H1 (cell line): Measurements from ENCODE around the gene RAMP3.

Source experiments
- BACH1 ChIP-seq: IDR thresholded peaks from 2 replicates; pipeline ENCODE4 v1.6.1; 2012; ENCODE audit warnings: low read length, improper control_type of control experiment
- CEBPB ChIP-seq: IDR thresholded peaks from 2 replicates; pipeline ENCODE4 v1.6.1; 2012; ENCODE audit warnings: low read depth, low read length
- GABPA ChIP-seq: IDR thresholded peaks from 2 replicates; pipeline ENCODE4 v1.6.1; 2011; ENCODE audit warnings: mild to moderate bottlenecking, low read length, moderate library complexity, borderline replicate concordance; ENCODE audit not compliant: insufficient read depth
- HDAC2 ChIP-seq, 2 experiments: fragments of 300-600 bp in 1 of 2; sonication (generic) in 1 of 2; IDR thresholded peaks; 2 replicates each; pipeline ENCODE4 v1.6.1; 2011 to 2012; ENCODE audit warnings: low read depth in 2 of 2, low read length in 2 of 2, mild to moderate bottlenecking in 2 of 2, moderate library complexity in 2 of 2, borderline replicate concordance in 1 of 2, inconsistent platforms in 1 of 2
- JUN ChIP-seq: IDR thresholded peaks from 2 replicates; pipeline ENCODE4 v1.6.1; 2011; ENCODE audit warnings: low read depth, mild to moderate bottlenecking, improper control_type of control experiment, low read length
- KDM1A ChIP-seq: fragments of 200-600, 300-600 bp; sonication (generic); IDR thresholded peaks from 2 replicates; pipeline ENCODE4 v1.7.1; 2016; ENCODE audit warnings: mild to moderate bottlenecking, low read length, borderline replicate concordance
- SIN3A ChIP-seq, 2 experiments: IDR thresholded peaks in 1 of 2; conservative IDR thresholded peaks in 1 of 2; 2 replicates each; pipeline ENCODE4 v1.6.1; 2011 to 2012; ENCODE audit warnings: low read length in 2 of 2, improper control_type of control experiment in 1 of 2, low read depth in 1 of 2, mild to moderate bottlenecking in 1 of 2
- SP2 ChIP-seq: IDR thresholded peaks from 2 replicates; pipeline ENCODE4 v1.6.1; 2012; ENCODE audit warnings: mild to moderate bottlenecking, low read length, inconsistent platforms
- TF ChIP-seq, protein P1 (sequence below), 3 experiments: IDR thresholded peaks; 1 replicate in 2 of 3; 2 replicates in 1 of 3; pipeline versions ENCODE4 v1.5.1 to v1.6.1; 2011; ENCODE audit warnings: low read length in 3 of 3, mild to moderate bottlenecking in 3 of 3, inconsistent platforms in 2 of 3, low read depth in 1 of 3, moderate library complexity in 1 of 3; ENCODE audit not compliant: insufficient read depth in 1 of 3; ENCODE audit errors: control extremely low read depth in 1 of 3
- TF ChIP-seq, protein P2 (sequence below): IDR thresholded peaks from 2 replicates; pipeline ENCODE4 v1.6.1; 2011; ENCODE audit warnings: low read length, improper control_type of control experiment
- TF ChIP-seq, protein P3 (sequence below): IDR thresholded peaks from 2 replicates; pipeline ENCODE4 v1.6.1; 2011; ENCODE audit warnings: low read depth, mild to moderate bottlenecking, low read length; ENCODE audit not compliant: insufficient read depth

DNA sequence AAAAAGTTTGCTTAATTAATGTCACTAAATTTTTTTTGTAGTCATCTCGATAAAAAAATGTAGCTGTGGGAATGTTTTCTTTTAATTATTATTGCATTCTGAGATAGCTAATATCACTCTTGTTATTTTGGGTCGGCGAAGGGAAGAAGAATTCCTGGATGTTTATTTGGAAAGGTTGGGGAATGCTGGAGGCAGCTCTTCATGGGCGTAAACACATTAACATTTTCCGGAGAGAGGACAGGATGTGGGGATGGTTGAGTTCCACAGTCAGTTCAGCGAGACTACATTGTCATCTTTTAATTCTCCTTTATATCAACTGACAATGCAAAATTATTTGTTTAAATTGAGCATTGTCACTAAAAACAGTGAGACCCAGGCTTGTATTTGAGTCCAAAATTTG, 72.5 kb downstream of the RAMP3 start:
- TF ChIP-seq GABPA (no peak), KDM1A (no peak), BACH1 (no peak), HDAC2 (IDR thresholded peaks at IDR 0.05; ENCODE audit: borderline replicate concordance in 1 of 2, low read depth in 2 of 2, low read length in 2 of 2) (no peak), CEBPB (no peak), SP2 (no peak), SIN3A (conservative IDR thresholded peaks at IDR 0.05 in 1 of 2, IDR thresholded peaks at IDR 0.05 in 1 of 2; ENCODE audit: low read depth in 1 of 2, low read length in 2 of 2) (no peak), JUN (no peak)
- TF ChIP-seq, protein P1, sequence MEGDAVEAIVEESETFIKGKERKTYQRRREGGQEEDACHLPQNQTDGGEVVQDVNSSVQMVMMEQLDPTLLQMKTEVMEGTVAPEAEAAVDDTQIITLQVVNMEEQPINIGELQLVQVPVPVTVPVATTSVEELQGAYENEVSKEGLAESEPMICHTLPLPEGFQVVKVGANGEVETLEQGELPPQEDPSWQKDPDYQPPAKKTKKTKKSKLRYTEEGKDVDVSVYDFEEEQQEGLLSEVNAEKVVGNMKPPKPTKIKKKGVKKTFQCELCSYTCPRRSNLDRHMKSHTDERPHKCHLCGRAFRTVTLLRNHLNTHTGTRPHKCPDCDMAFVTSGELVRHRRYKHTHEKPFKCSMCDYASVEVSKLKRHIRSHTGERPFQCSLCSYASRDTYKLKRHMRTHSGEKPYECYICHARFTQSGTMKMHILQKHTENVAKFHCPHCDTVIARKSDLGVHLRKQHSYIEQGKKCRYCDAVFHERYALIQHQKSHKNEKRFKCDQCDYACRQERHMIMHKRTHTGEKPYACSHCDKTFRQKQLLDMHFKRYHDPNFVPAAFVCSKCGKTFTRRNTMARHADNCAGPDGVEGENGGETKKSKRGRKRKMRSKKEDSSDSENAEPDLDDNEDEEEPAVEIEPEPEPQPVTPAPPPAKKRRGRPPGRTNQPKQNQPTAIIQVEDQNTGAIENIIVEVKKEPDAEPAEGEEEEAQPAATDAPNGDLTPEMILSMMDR (IDR thresholded peaks at IDR 0.05; ENCODE audit: control extremely low read depth in 1 of 3, insufficient read depth in 1 of 3, low read depth in 1 of 3, low read length in 3 of 3): no peak
- TF ChIP-seq, protein P2, sequence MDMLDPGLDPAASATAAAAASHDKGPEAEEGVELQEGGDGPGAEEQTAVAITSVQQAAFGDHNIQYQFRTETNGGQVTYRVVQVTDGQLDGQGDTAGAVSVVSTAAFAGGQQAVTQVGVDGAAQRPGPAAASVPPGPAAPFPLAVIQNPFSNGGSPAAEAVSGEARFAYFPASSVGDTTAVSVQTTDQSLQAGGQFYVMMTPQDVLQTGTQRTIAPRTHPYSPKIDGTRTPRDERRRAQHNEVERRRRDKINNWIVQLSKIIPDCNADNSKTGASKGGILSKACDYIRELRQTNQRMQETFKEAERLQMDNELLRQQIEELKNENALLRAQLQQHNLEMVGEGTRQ: no peak
- TF ChIP-seq, protein P3, sequence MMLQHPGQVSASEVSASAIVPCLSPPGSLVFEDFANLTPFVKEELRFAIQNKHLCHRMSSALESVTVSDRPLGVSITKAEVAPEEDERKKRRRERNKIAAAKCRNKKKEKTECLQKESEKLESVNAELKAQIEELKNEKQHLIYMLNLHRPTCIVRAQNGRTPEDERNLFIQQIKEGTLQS: no peak
